Smooth muscle cell of the pulmonary artery (primary cell): ENCODE data around the gene MYH16. TPM values are rescaled to one million over a fixed set of nuclear protein-coding genes. Genes with fewer than 3 reads are reported as not detected.

Experiments
- total RNA-seq: library from RNA; depleted of rRNA; stranded (reverse); fragments of >200 nt; gene quantifications from 2 replicates; pipeline ENCODE4 v1.2.3, GENCODE V29; 2014

The MYH16 gene
- not detected in 2 replicates for total RNA-seq

GRCh38 chr7:99272476-99273045 is at the start of gene MYH16:
TSS of gene MYH16 (plus strand) at chr7:99272839.

GRCh38 chr7:99325592-99326407 is 53.2 kb downstream of the MYH16 start, which contains the start of gene ARPC1A:
TSS of gene ARPC1A (plus strand) at chr7:99325898. CDS start at chr7:99333354, 7,456 bp downstream.

Other genes with a start within 250 kb of the MYH16 start
- gene SMURF1, start 128.7 kb upstream of the MYH16 start, total RNA-seq, result 32.0 and 33.0 TPM in 2 replicates
- gene KPNA7, start 64.7 kb upstream of the MYH16 start, total RNA-seq, result not detected in 2 replicates
- 198 and 257 TPM in 2 replicates for gene ARPC1A, start 53.1 kb downstream of the MYH16 start, total RNA-seq
- 359 and 812 TPM in 2 replicates for gene ARPC1B, start 101.9 kb downstream of the MYH16 start, total RNA-seq
- gene PDAP1, start 135.8 kb downstream of the MYH16 start, total RNA-seq, result 22.6 and 26.3 TPM in 2 replicates
- 61.6 and 70.4 TPM in 2 replicates for gene BUD31, start 136.1 kb downstream of the MYH16 start, total RNA-seq
- gene PTCD1, start 166.0 kb downstream of the MYH16 start, total RNA-seq, result 6.8 and 7.8 TPM in 2 replicates
- gene CPSF4, start 166.1 kb downstream of the MYH16 start, total RNA-seq, result 24.5 and 31.0 TPM in 2 replicates
- gene ATP5MF, start 193.3 kb downstream of the MYH16 start, total RNA-seq, result 122 and 167 TPM in 2 replicates
- 3.6 and 4.2 TPM in 2 replicates for gene ZNF789, start 200.1 kb downstream of the MYH16 start, total RNA-seq
- 15.5 and 19.4 TPM in 2 replicates for gene ZNF394, start 227.4 kb downstream of the MYH16 start, total RNA-seq
- 8.1 and 10.5 TPM in 2 replicates for gene ZKSCAN5, start 231.8 kb downstream of the MYH16 start, total RNA-seq